Activated CD4-positive, alpha-beta T cell treated with anti-CD3 and anti-CD28 coated beads for 4 hours (primary cell): ENCODE measurements around the gene TPRKB.
"Not testable (repeated sequence)": the region's sequence is repeated elsewhere in the genome, so short reads cannot be mapped to it uniquely, and the experiment has no call there.

Experiments
- DNase-seq, 2 donors: peaks; one replicate each; pipeline ENCODE4 v3.0.0-alpha.2; 2020

TPRKB gene

GRCh38 chr2:73698101-73698500 is 39.0 kb downstream of the TPRKB start:
- DNase-seq, result no peak

GRCh38 chr2:73697606-73698005 is 39.5 kb downstream of the TPRKB start:
- no peak for DNase-seq

GRCh38 chr2:73696985-73697384 is 40.2 kb downstream of the TPRKB start:
- not testable (repeated sequence) for DNase-seq

GRCh38 chr2:73696521-73696920 is 40.6 kb downstream of the TPRKB start:
- DNase-seq, result not testable (repeated sequence)

GRCh38 chr2:73690372-73691088 is 46.6 kb downstream of the TPRKB start:
- peak in 1 of 2 donors; percentile 4 for DNase-seq

- DNase-seq, result not testable (repeated sequence)
These were observed 48.7 kb downstream of the TPRKB start for GRCh38 chr2:73688494-73688893.

GRCh38 chr2:73685764-73686438 is 51.2 kb downstream of the TPRKB start:
- DNase-seq, result no peak

GRCh38 chr2:73684905-73685304 is 52.2 kb downstream of the TPRKB start:
- not testable (repeated sequence) for DNase-seq

GRCh38 chr2:73684325-73684724 is 52.8 kb downstream of the TPRKB start:
- not testable (repeated sequence) for DNase-seq

GRCh38 chr2:73679951-73680571 is 57.1 kb downstream of the TPRKB start:
- peak in 1 of 2 donors; percentile 11 for DNase-seq
